Activated CD4-positive, alpha-beta T cell treated with anti-CD3 and anti-CD28 coated beads, Interleukin-2, amount 10 ng/mL, durations not matched to agents 24 days and 14 days (primary cell): Measurements from ENCODE around the gene DHRS12. TPM values are rescaled to one million over a fixed set of nuclear protein-coding genes. Genes with fewer than 3 reads are reported as not detected.

Source experiments
- DNase-seq: peaks from one replicate; pipeline ENCODE4 v3.0.0; 2022
- H3K27ac Mint-ChIP-seq: one replicate; pipeline ENCODE4 v1.8.0; 2022; ENCODE audit warnings: mild to moderate bottlenecking, mixed read lengths
- H3K27me3 Mint-ChIP-seq: one replicate; pipeline ENCODE4 v1.8.0; 2022; ENCODE audit warnings: mixed read lengths
- H3K36me3 Mint-ChIP-seq: one replicate; pipeline ENCODE4 v1.8.0; 2022; ENCODE audit warnings: low read depth, mild to moderate bottlenecking, mixed read lengths
- H3K4me1 Mint-ChIP-seq: one replicate; pipeline ENCODE4 v1.8.0; 2021; ENCODE audit warnings: mixed read lengths
- H3K4me3 Mint-ChIP-seq: one replicate; pipeline ENCODE4 v1.8.0; 2022; ENCODE audit warnings: mild to moderate bottlenecking, moderate library complexity, mixed read lengths
- H3K9me3 Mint-ChIP-seq: one replicate; pipeline ENCODE4 v1.8.0; 2021; ENCODE audit warnings: mixed read lengths
- intact Hi-C: fragments of 100-400 bp; cut with micrococcal nuclease; formaldehyde crosslinking; loops from one replicate; pipeline ENCODE4 v1.15.1; 2023
- total RNA-seq: library from RNA; stranded (reverse); gene quantifications from 2 replicates; pipeline ENCODE4 v1.2.3, GENCODE V29; 2022

DHRS12 gene
- total RNA-seq, 1 donor from 2014 or later, result 3.9 TPM

GRCh38 chr13:51811046-51811445 lies 7.1 kb upstream of the DHRS12 start:
- no peak overlapping the region for H3K27ac Mint-ChIP-seq
- no peak for DNase-seq
- no peaks in the 10 kb centered on the region for H3K36me3 Mint-ChIP-seq
- intact Hi-C loops, result no loop called here
- no peaks in the 10 kb centered on the region for H3K27me3 Mint-ChIP-seq
- H3K4me1 Mint-ChIP-seq, result peaks cover 22% of the 10 kb centered on the region
- no peaks in the 10 kb centered on the region for H3K9me3 Mint-ChIP-seq
- H3K4me3 Mint-ChIP-seq, result no peak overlapping the region

- DNase-seq, result no peak
- Mint-ChIP-seq H3K4me3 (no peak overlapping the region), H3K4me1 (peaks cover 26% of the 10 kb centered on the region), H3K9me3 (no peaks in the 10 kb centered on the region), H3K27me3 (no peaks in the 10 kb centered on the region), H3K36me3 (peaks cover 2% of the 10 kb centered on the region), H3K27ac (no peak overlapping the region)
- intact Hi-C loops, result no loop called here
Observed at GRCh38 chr13:51808811-51809210, 4.8 kb upstream of the DHRS12 start.

- Mint-ChIP-seq H3K36me3 (peaks cover 2% of the 10 kb centered on the region), H3K4me3 (no peak overlapping the region), H3K27me3 (no peaks in the 10 kb centered on the region), H3K9me3 (no peaks in the 10 kb centered on the region), H3K27ac (no peak overlapping the region), H3K4me1 (peaks cover 39% of the 10 kb centered on the region)
- intact Hi-C loops, result no loop called here
- DNase-seq, result no peak
Observed at GRCh38 chr13:51807041-51807440, 3.1 kb upstream of the DHRS12 start.

- no peak for DNase-seq
- intact Hi-C loops, result no loop called here
- Mint-ChIP-seq H3K9me3 (no peaks in the 10 kb centered on the region), H3K36me3 (peaks cover 2% of the 10 kb centered on the region), H3K27me3 (no peaks in the 10 kb centered on the region), H3K4me3 (no peak overlapping the region), H3K4me1 (peaks cover 38% of the 10 kb centered on the region), H3K27ac (no peak overlapping the region)
Observed at GRCh38 chr13:51806566-51806965, 2.6 kb upstream of the DHRS12 start.

DNA sequence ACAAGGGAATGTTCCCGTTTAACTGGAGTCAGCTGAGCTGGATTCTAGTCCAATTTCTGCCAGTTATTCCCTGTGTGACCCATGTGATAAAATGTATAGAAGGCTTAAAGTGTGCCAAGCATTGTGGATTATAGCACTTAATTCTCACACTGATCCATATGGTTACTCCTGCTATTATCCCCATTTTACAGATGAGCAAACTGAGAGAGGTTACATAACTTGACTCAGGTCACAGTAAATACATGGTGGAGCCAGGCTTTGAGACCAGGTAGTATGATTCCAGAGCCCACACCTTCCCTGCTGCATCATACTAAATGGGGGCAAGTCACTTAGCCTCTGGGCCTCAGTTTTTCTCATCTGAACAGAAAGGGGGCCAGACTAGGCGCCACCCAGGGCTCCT lies 2.0 kb upstream of the DHRS12 start:
- DNase-seq, result no peak
- Mint-ChIP-seq H3K9me3 (no peaks in the 10 kb centered on the region), H3K4me3 (no peak overlapping the region), H3K27me3 (no peaks in the 10 kb centered on the region), H3K27ac (no peak overlapping the region), H3K4me1 (peaks cover 38% of the 10 kb centered on the region), H3K36me3 (peaks cover 2% of the 10 kb centered on the region)
- intact Hi-C loops, result no loop called here

DNA sequence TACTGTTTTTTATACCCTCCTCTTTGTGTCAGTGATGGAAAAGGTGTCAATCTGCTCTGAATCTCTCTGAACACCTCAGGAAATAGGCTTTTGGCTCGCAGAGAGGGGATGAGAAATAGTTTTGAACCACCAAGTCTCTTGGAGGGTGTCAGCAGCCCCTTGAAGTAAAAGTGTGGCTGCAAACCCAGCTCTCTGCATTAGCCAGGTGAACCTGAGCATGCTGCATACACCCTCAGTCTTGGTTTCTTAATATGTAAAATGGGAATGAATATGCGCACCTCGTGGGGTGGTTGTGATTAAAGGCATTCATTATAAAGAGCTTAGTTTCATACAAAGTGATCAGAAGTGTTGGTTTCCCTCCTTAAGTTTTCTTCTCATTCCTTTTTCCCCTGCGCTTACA lies 1.4 kb upstream of the DHRS12 start:
- Mint-ChIP-seq H3K36me3 (peaks cover 2% of the 10 kb centered on the region), H3K4me3 (peak overlapping the region; percentile 97), H3K27me3 (no peaks in the 10 kb centered on the region), H3K4me1 (peaks cover 38% of the 10 kb centered on the region), H3K27ac (peak overlapping the region; percentile 93), H3K9me3 (no peaks in the 10 kb centered on the region)
- intact Hi-C loops, result no loop called here
- peak; percentile 60 for DNase-seq

- Mint-ChIP-seq H3K36me3 (peaks cover 2% of the 10 kb centered on the region), H3K27me3 (no peaks in the 10 kb centered on the region), H3K4me1 (peaks cover 38% of the 10 kb centered on the region), H3K27ac (peak overlapping the region; percentile 93), H3K9me3 (no peaks in the 10 kb centered on the region), H3K4me3 (peak overlapping the region; percentile 97)
- DNase-seq, result peak; percentile 76
- intact Hi-C loops, result loop anchor here (1.0 to 5.0 kb wide), 3 partner anchors 11 to 208 kb away; partner anchors contain the start of genes ALG11 and ATP7B
Observed at GRCh38 chr13:51804295-51805172, 571 bp upstream of the DHRS12 start.

- H3K9me3 Mint-ChIP-seq, result no peaks in the 10 kb centered on the region
- no peaks in the 10 kb centered on the region for H3K27me3 Mint-ChIP-seq
- DNase-seq, result no peak
- peak overlapping the region; percentile 97 for H3K4me3 Mint-ChIP-seq
- H3K4me1 Mint-ChIP-seq, result peaks cover 43% of the 10 kb centered on the region
- intact Hi-C loops, result loop anchor here (1.0 to 5.0 kb wide), 6 partner anchors 16 to 350 kb away; partner anchors contain the start of genes ALG11, ATP7B, INTS6 and WDFY2
- peaks cover 2% of the 10 kb centered on the region for H3K36me3 Mint-ChIP-seq
- H3K27ac Mint-ChIP-seq, result peak overlapping the region; percentile 98
Observed at GRCh38 chr13:51802631-51803418, 1.1 kb downstream of the DHRS12 start.

- Mint-ChIP-seq H3K36me3 (peaks cover 2% of the 10 kb centered on the region), H3K27me3 (no peaks in the 10 kb centered on the region), H3K9me3 (no peaks in the 10 kb centered on the region), H3K27ac (peak overlapping the region; percentile 98), H3K4me3 (peak overlapping the region; percentile 97), H3K4me1 (peaks cover 41% of the 10 kb centered on the region)
- peak; percentile 56 for DNase-seq
- intact Hi-C loops, result loop anchor here (1.0 to 5.0 kb wide), 3 partner anchors 18 to 211 kb away; partner anchors contain the start of genes ALG11 and ATP7B
Observed at GRCh38 chr13:51801631-51802099, 2.3 kb downstream of the DHRS12 start.

GRCh38 chr13:51800486-51800885 lies 3.5 kb downstream of the DHRS12 start:
- Mint-ChIP-seq H3K36me3 (peaks cover 2% of the 10 kb centered on the region), H3K4me1 (peaks cover 38% of the 10 kb centered on the region), H3K27me3 (no peaks in the 10 kb centered on the region), H3K9me3 (no peaks in the 10 kb centered on the region), H3K4me3 (no peak overlapping the region), H3K27ac (no peak overlapping the region)
- no peak for DNase-seq
- intact Hi-C loops, result loop anchor here (5.0 kb wide), 1 partner anchor 212 kb away; the partner anchor contains the start of genes ALG11 and ATP7B

- Mint-ChIP-seq H3K27ac (no peak overlapping the region), H3K4me1 (peaks cover 28% of the 10 kb centered on the region), H3K4me3 (no peak overlapping the region), H3K27me3 (no peaks in the 10 kb centered on the region), H3K36me3 (no peaks in the 10 kb centered on the region), H3K9me3 (no peaks in the 10 kb centered on the region)
- no peak for DNase-seq
- intact Hi-C loops, result loop anchor here (5.0 to 10.0 kb wide), 2 partner anchors 514 to 577 kb away; partner anchors contain the start of gene FAM124A
Observed at GRCh38 chr13:51799261-51799660, 4.7 kb downstream of the DHRS12 start.

GRCh38 chr13:51797664-51798488 lies 6.1 kb downstream of the DHRS12 start:
- H3K27ac Mint-ChIP-seq, result no peak overlapping the region
- DNase-seq, result peak; percentile 89
- H3K4me3 Mint-ChIP-seq, result no peak overlapping the region
- intact Hi-C loops, result loop anchor here (1.0 to 10.0 kb wide), 3 partner anchors 513 to 673 kb away; partner anchors contain the start of gene FAM124A
- H3K36me3 Mint-ChIP-seq, result peaks cover 3% of the 10 kb centered on the region
- H3K9me3 Mint-ChIP-seq, result peaks cover 2% of the 10 kb centered on the region
- H3K27me3 Mint-ChIP-seq, result no peaks in the 10 kb centered on the region
- H3K4me1 Mint-ChIP-seq, result peaks cover 35% of the 10 kb centered on the region

- Mint-ChIP-seq H3K9me3 (peaks cover 4% of the 10 kb centered on the region), H3K27ac (no peak overlapping the region), H3K27me3 (no peaks in the 10 kb centered on the region), H3K36me3 (peaks cover 3% of the 10 kb centered on the region), H3K4me1 (peaks cover 24% of the 10 kb centered on the region), H3K4me3 (no peak overlapping the region)
- intact Hi-C loops, result loop anchor here (5.0 to 10.0 kb wide), 2 partner anchors 512 to 574 kb away; partner anchors contain the start of gene FAM124A
- no peak for DNase-seq
Observed at GRCh38 chr13:51796546-51796945, 7.4 kb downstream of the DHRS12 start.
